ENCODE data around the gene RAF1.
"Not testable (repeated sequence)": the region's sequence is repeated elsewhere in the genome, so short reads cannot be mapped to it uniquely, and the experiment has no call there.

Gene RAF1

GRCh38 chr3:12627370-12627769 is 36.5 kb downstream of the RAF1 start:
- DNase-seq (ENCODE audit: low read depth, low spot score), result no peak

GRCh38 chr3:12624964-12625363 is 39.0 kb downstream of the RAF1 start:
- not testable (repeated sequence) for H3K27ac ChIP-seq; H3K4me3 ChIP-seq; H3K9me3 ChIP-seq (ENCODE audit: low read depth, low read length); DNase-seq (ENCODE audit: low read depth, low spot score); H3K9ac ChIP-seq (ENCODE audit: insufficient read length); H3K36me3 ChIP-seq (ENCODE audit: insufficient read depth, low read length)

More at GRCh38 chr3:12627370-12627769, 36.5 kb downstream of the RAF1 start:
- TF ChIP-seq POLR2AphosphoS5 (IDR thresholded peaks at IDR 0.05; ENCODE audit: borderline replicate concordance, low read depth, low read length) (no peak), EZH2 (IDR thresholded peaks at IDR 0.05) (no peak), FOXP2 (optimal IDR thresholded peaks at IDR 0.05; ENCODE audit: control extremely low read depth, extremely low read length, insufficient read depth) (no peak)
- Histone ChIP-seq H3K9ac (ENCODE audit: insufficient read length) (no peak overlapping the region), H3K36me3 (ENCODE audit: insufficient read depth, low read length) (no peaks in the 10 kb centered on the region), H3K9me3 (ENCODE audit: low read depth, low read length) (no peaks in the 10 kb centered on the region), H3K27ac (no peak overlapping the region), H3K4me3 (no peak overlapping the region)

- Histone ChIP-seq H3K4me3 (no peak overlapping the region), H3K27ac (no peak overlapping the region), H3K9me3 (ENCODE audit: low read depth, low read length) (no peaks in the 10 kb centered on the region), H3K9ac (ENCODE audit: insufficient read length) (no peak overlapping the region), H3K36me3 (ENCODE audit: insufficient read depth, low read length) (no peaks in the 10 kb centered on the region)
- DNase-seq (ENCODE audit: low read depth, low spot score), result no peak
- TF ChIP-seq EZH2 (IDR thresholded peaks at IDR 0.05), result no peak
- TF ChIP-seq POLR2AphosphoS5 (IDR thresholded peaks at IDR 0.05; ENCODE audit: borderline replicate concordance, low read depth, low read length), result no peak
- TF ChIP-seq FOXP2 (optimal IDR thresholded peaks at IDR 0.05; ENCODE audit: control extremely low read depth, extremely low read length, insufficient read depth), result no peak
Measured at GRCh38 chr3:12624056-12624455, 39.9 kb downstream of the RAF1 start.

GRCh38 chr3:12622335-12622734 is 41.6 kb downstream of the RAF1 start:
- Histone ChIP-seq H3K36me3 (ENCODE audit: insufficient read depth, low read length) (peaks cover 7% of the 10 kb centered on the region; the same call in 1 of the 2 replicates), H3K9me3 (ENCODE audit: low read depth, low read length) (no peaks in the 10 kb centered on the region), H3K9ac (ENCODE audit: insufficient read length) (no peak overlapping the region), H3K27ac (no peak overlapping the region), H3K4me3 (no peak overlapping the region)
- TF ChIP-seq POLR2AphosphoS5 (IDR thresholded peaks at IDR 0.05; ENCODE audit: borderline replicate concordance, low read depth, low read length) (no peak), FOXP2 (optimal IDR thresholded peaks at IDR 0.05; ENCODE audit: control extremely low read depth, extremely low read length, insufficient read depth) (no peak), EZH2 (IDR thresholded peaks at IDR 0.05) (no peak)
- DNase-seq (ENCODE audit: low read depth, low spot score), result no peak

GRCh38 chr3:12620729-12621128 is 43.2 kb downstream of the RAF1 start:
- no peak for DNase-seq (ENCODE audit: low read depth, low spot score)
- Histone ChIP-seq H3K27ac (no peak overlapping the region), H3K9me3 (ENCODE audit: low read depth, low read length) (no peaks in the 10 kb centered on the region), H3K4me3 (no peak overlapping the region), H3K36me3 (ENCODE audit: insufficient read depth, low read length) (peaks cover 7% of the 10 kb centered on the region; the same call in 1 of the 2 replicates), H3K9ac (ENCODE audit: insufficient read length) (no peak overlapping the region)
- no peak for TF ChIP-seq FOXP2 (optimal IDR thresholded peaks at IDR 0.05; ENCODE audit: control extremely low read depth, extremely low read length, insufficient read depth)
- no peak for TF ChIP-seq POLR2AphosphoS5 (IDR thresholded peaks at IDR 0.05; ENCODE audit: borderline replicate concordance, low read depth, low read length)
- no peak for TF ChIP-seq EZH2 (IDR thresholded peaks at IDR 0.05)

- Histone ChIP-seq H3K36me3 (ENCODE audit: insufficient read depth, low read length) (peaks cover 7% of the 10 kb centered on the region; the same call in 1 of the 2 replicates), H3K27ac (no peak overlapping the region), H3K9me3 (ENCODE audit: low read depth, low read length) (no peaks in the 10 kb centered on the region), H3K4me3 (no peak overlapping the region), H3K9ac (ENCODE audit: insufficient read length) (no peak overlapping the region)
- DNase-seq (ENCODE audit: low read depth, low spot score), result no peak
- no peak for TF ChIP-seq POLR2AphosphoS5 (IDR thresholded peaks at IDR 0.05; ENCODE audit: borderline replicate concordance, low read depth, low read length)
- no peak for TF ChIP-seq EZH2 (IDR thresholded peaks at IDR 0.05)
- TF ChIP-seq FOXP2 (optimal IDR thresholded peaks at IDR 0.05; ENCODE audit: control extremely low read depth, extremely low read length, insufficient read depth), result no peak
Measured at GRCh38 chr3:12620305-12620704, 43.6 kb downstream of the RAF1 start.

- TF ChIP-seq FOXP2 (optimal IDR thresholded peaks at IDR 0.05; ENCODE audit: control extremely low read depth, extremely low read length, insufficient read depth) (no peak), POLR2AphosphoS5 (IDR thresholded peaks at IDR 0.05; ENCODE audit: borderline replicate concordance, low read depth, low read length) (no peak), EZH2 (IDR thresholded peaks at IDR 0.05) (no peak)
- no peak for DNase-seq (ENCODE audit: low read depth, low spot score)
- H3K4me3 ChIP-seq, result no peak overlapping the region
- H3K9ac ChIP-seq (ENCODE audit: insufficient read length), result no peak overlapping the region
- H3K27ac ChIP-seq, result no peak overlapping the region
- no peaks in the 10 kb centered on the region for H3K9me3 ChIP-seq (ENCODE audit: low read depth, low read length)
- peaks cover 7% of the 10 kb centered on the region; the same call in 1 of the 2 replicates for H3K36me3 ChIP-seq (ENCODE audit: insufficient read depth, low read length)
Measured at GRCh38 chr3:12618426-12618825, 45.5 kb downstream of the RAF1 start.

- Histone ChIP-seq H3K27ac (no peak overlapping the region), H3K36me3 (ENCODE audit: insufficient read depth, low read length) (peaks cover 7% of the 10 kb centered on the region; the same call in 1 of the 2 replicates), H3K9me3 (ENCODE audit: low read depth, low read length) (no peaks in the 10 kb centered on the region), H3K4me3 (no peak overlapping the region), H3K9ac (ENCODE audit: insufficient read length) (no peak overlapping the region)
- no peak for TF ChIP-seq EZH2 (IDR thresholded peaks at IDR 0.05)
- no peak for TF ChIP-seq FOXP2 (optimal IDR thresholded peaks at IDR 0.05; ENCODE audit: control extremely low read depth, extremely low read length, insufficient read depth)
- TF ChIP-seq POLR2AphosphoS5 (IDR thresholded peaks at IDR 0.05; ENCODE audit: borderline replicate concordance, low read depth, low read length), result no peak
- DNase-seq (ENCODE audit: low read depth, low spot score), result no peak
Measured at GRCh38 chr3:12615266-12615665, 48.7 kb downstream of the RAF1 start.

- Histone ChIP-seq H3K4me3 (no peak overlapping the region), H3K9ac (ENCODE audit: insufficient read length) (no peak overlapping the region), H3K27ac (no peak overlapping the region), H3K36me3 (ENCODE audit: insufficient read depth, low read length) (peaks cover 12% of the 10 kb centered on the region), H3K9me3 (ENCODE audit: low read depth, low read length) (no peaks in the 10 kb centered on the region)
- no peak for DNase-seq (ENCODE audit: low read depth, low spot score)
- TF ChIP-seq FOXP2 (optimal IDR thresholded peaks at IDR 0.05; ENCODE audit: control extremely low read depth, extremely low read length, insufficient read depth) (no peak), POLR2AphosphoS5 (IDR thresholded peaks at IDR 0.05; ENCODE audit: borderline replicate concordance, low read depth, low read length) (no peak), EZH2 (IDR thresholded peaks at IDR 0.05) (no peak)
Measured at GRCh38 chr3:12613250-12613649, 50.7 kb downstream of the RAF1 start.

Data from SK-N-MC (cell line).